Endothelial cell of umbilical vein (primary cell): Measurements from ENCODE around the gene DNAJC3. TPM values are rescaled to one million over a fixed set of nuclear protein-coding genes. Genes with fewer than 3 reads are reported as not detected.
"Not testable (repeated sequence)": the region's sequence is repeated elsewhere in the genome, so short reads cannot be mapped to it uniquely, and the experiment has no call there.

Source experiments
- BruUV-seq: library from RNA; stranded (reverse); fragments of 400-500 nt; replicated peaks from 2 replicates; lab custom pipeline; 2021; lab: Mats Ljungman, UMichigan
- CTCF ChIA-PET: fragments of 300-600, 350-600 bp; sonication (Branson Sonifier 250); formaldehyde crosslinking; loops from one replicate; lab custom pipeline; 2021; ENCODE audit warnings: antibody characterized with exemption, inconsistent platforms; lab: Charles Lee
- POLR2A ChIA-PET: fragments of 300-600, 350-600 bp; sonication (Branson Sonifier 250); formaldehyde crosslinking; loops from one replicate; lab custom pipeline; 2021; ENCODE audit warnings: antibody characterized with exemption, inconsistent platforms; lab: Charles Lee
- DNase-seq: peaks from one replicate; pipeline ENCODE4 v3.0.0-alpha.2; 2011; ENCODE audit warnings: low read depth, low spot score
- FAIRE-seq: peaks from 2 replicates; lab custom pipeline; 2011; peaks lifted over from hg19 to GRCh38; lab: Jason Lieb, UNC
- H2AFZ ChIP-seq: 2 replicates; pipeline ENCODE4 v1.6.0; 2012; ENCODE audit warnings: low read depth, low read length, control low read depth, inconsistent platforms
- H3K27ac ChIP-seq: 2 replicates; pipeline ENCODE4 v1.5.1; 2011; ENCODE audit warnings: low read depth, mild to moderate bottlenecking, control low read depth, low read length, moderate library complexity; ENCODE audit not compliant: insufficient read depth
- H3K27me3 ChIP-seq, 2 experiments: 2 replicates each; pipeline versions ENCODE4 v1.6.0 to v1.6.1; 2011; ENCODE audit warnings: low read length in 2 of 2, mixed read lengths in 1 of 2; ENCODE audit not compliant: control insufficient read depth in 2 of 2, insufficient read depth in 2 of 2
- H3K36me3 ChIP-seq, 2 experiments: 2 replicates in 1 of 2; 3 replicates in 1 of 2; pipeline ENCODE4 v1.5.1; 2011; ENCODE audit warnings: low read length in 2 of 2, mild to moderate bottlenecking in 1 of 2, moderate library complexity in 1 of 2; ENCODE audit not compliant: control insufficient read depth in 2 of 2, insufficient read depth in 2 of 2; ENCODE audit errors: extremely low read depth in 1 of 2
- H3K4me1 ChIP-seq: 3 replicates; pipeline ENCODE4 v1.5.1; 2011; ENCODE audit warnings: mild to moderate bottlenecking, low read length; ENCODE audit not compliant: control insufficient read depth, insufficient read depth; ENCODE audit errors: extremely low read depth
- H3K4me2 ChIP-seq: 2 replicates; pipeline ENCODE4 v1.6.1; 2011; ENCODE audit warnings: low read length, control low read depth, mixed read lengths; ENCODE audit not compliant: insufficient read depth
- H3K4me3 ChIP-seq, 3 experiments: fragments of 200-600 bp in 1 of 3; sonication (generic), shearing (Covaris generic) in 1 of 3; replicated peaks in 1 of 3; 2 replicates each; pipeline ENCODE4 v1.5.1; 2011 to 2016; ENCODE audit warnings: control low read depth in 3 of 3, low read length in 3 of 3, mild to moderate bottlenecking in 2 of 3, inconsistent platforms in 1 of 3, low read depth in 1 of 3, moderate library complexity in 1 of 3; ENCODE audit not compliant: insufficient read depth in 1 of 3
- H3K79me2 ChIP-seq: 2 replicates; pipeline ENCODE4 v1.6.0; 2012; ENCODE audit warnings: low read length, inconsistent platforms; ENCODE audit not compliant: control insufficient read depth, insufficient read depth
- H3K9ac ChIP-seq: replicated peaks from 2 replicates; pipeline ENCODE3; 2011; ENCODE audit warnings: low read length, control low read depth; ENCODE audit not compliant: insufficient read depth; ENCODE audit errors: extremely low read depth
- H3K9me1 ChIP-seq: replicated peaks from 3 replicates; pipeline ENCODE4 v1.6.0; 2011; ENCODE audit warnings: mild to moderate bottlenecking, low read length; ENCODE audit not compliant: control insufficient read depth, insufficient read depth; ENCODE audit errors: extremely low read depth
- H3K9me3 ChIP-seq: replicated peaks from 2 replicates; pipeline ENCODE4 v1.5.1; 2012; ENCODE audit warnings: low read length, inconsistent platforms; ENCODE audit not compliant: control insufficient read depth, insufficient read depth
- H4K20me1 ChIP-seq: replicated peaks from 2 replicates; pipeline ENCODE3; 2011; ENCODE audit warnings: mild to moderate bottlenecking, low read length; ENCODE audit not compliant: control insufficient read depth, insufficient read depth; ENCODE audit errors: extremely low read depth
- EZH2 ChIP-seq: IDR thresholded peaks from 2 replicates; pipeline ENCODE4 v1.6.1; 2012; ENCODE audit warnings: borderline replicate concordance, low read depth, mild to moderate bottlenecking, moderate library complexity, low read length, inconsistent platforms; ENCODE audit not compliant: severe bottlenecking
- FOS ChIP-seq: IDR thresholded peaks from 2 replicates; pipeline ENCODE4 v1.6.1; 2011; ENCODE audit warnings: mild to moderate bottlenecking, low read length, moderate library complexity, borderline replicate concordance; ENCODE audit not compliant: insufficient read depth
- GATA2 ChIP-seq: IDR thresholded peaks from 2 replicates; pipeline ENCODE4 v1.7.0; 2011; ENCODE audit warnings: low read depth, mild to moderate bottlenecking, moderate library complexity, mixed read lengths, low read length; ENCODE audit not compliant: insufficient read length, insufficient read depth
- JUN ChIP-seq: IDR thresholded peaks from 2 replicates; pipeline ENCODE4 v1.6.1; 2011; ENCODE audit warnings: borderline replicate concordance, low read depth; ENCODE audit not compliant: insufficient read length, insufficient read depth
- MYC ChIP-seq: IDR thresholded peaks from one replicate; pipeline ENCODE4 v1.6.1; 2011; ENCODE audit warnings: mild to moderate bottlenecking, low read depth, low read length
- POLR2A ChIP-seq: IDR thresholded peaks from 2 replicates; pipeline ENCODE4 v1.6.1; 2012; ENCODE audit warnings: low read depth, mild to moderate bottlenecking, control low read depth, low read length
- POLR2AphosphoS5 ChIP-seq: IDR thresholded peaks from 2 replicates; pipeline ENCODE4 v1.6.1; 2012; ENCODE audit warnings: low read depth, mild to moderate bottlenecking, control low read depth, low read length, moderate library complexity; ENCODE audit not compliant: insufficient read depth
- dilution Hi-C: fragments of 300-500 bp; cut with MboI; formaldehyde crosslinking; loops from one replicate; pipeline ENCODE4 v1.15.0; 2019; ENCODE audit warnings: low sequenced_read_pairs; ENCODE audit not compliant: extremely low pct_ligation_motif_present
- intact Hi-C: fragments of 100-400 bp; cut with micrococcal nuclease; formaldehyde crosslinking; loops from one replicate; pipeline ENCODE4 v1.10.0; 2022
- polyA plus RNA-seq, 4 experiments: library from polyadenylated mRNA; depleted of rRNA in 3 of 4; stranded (reverse) in 3 of 4; unstranded in 1 of 4; fragments of >200 nt; gene quantifications; 2 replicates each; pipeline versions ENCODE4 v1.2.1 to v1.2.3, GENCODE V29; 2011 to 2012; ENCODE audit warnings: missing spikeins in 1 of 4
- total RNA-seq: library from RNA; stranded (reverse); gene quantifications from 2 replicates; pipeline ENCODE4 v1.2.3, GENCODE V29; 2021
- TF ChIP-seq, protein P1 (sequence below), 2 donors: IDR thresholded peaks; 1 replicate in 1 of 2; 2 replicates in 1 of 2; pipeline ENCODE4 v1.5.1; 2011; ENCODE audit warnings: low read length in 2 of 2, mild to moderate bottlenecking in 2 of 2, moderate library complexity in 2 of 2, control low read depth in 1 of 2, inconsistent platforms in 1 of 2, low read depth in 1 of 2; ENCODE audit not compliant: insufficient read depth in 1 of 2; ENCODE audit errors: extremely low read depth in 1 of 2
- TF ChIP-seq, protein P2 (sequence below): IDR thresholded peaks from 2 replicates; pipeline ENCODE4 v1.6.1; 2011; ENCODE audit not compliant: insufficient read depth, insufficient read length

Gene DNAJC3
- total and polyA plus RNA-seq, 2 donors (not counting 3 experiments of a cell fraction or from before 2014, with no cell fraction given), result 17.0 to 51.2 TPM

DNA sequence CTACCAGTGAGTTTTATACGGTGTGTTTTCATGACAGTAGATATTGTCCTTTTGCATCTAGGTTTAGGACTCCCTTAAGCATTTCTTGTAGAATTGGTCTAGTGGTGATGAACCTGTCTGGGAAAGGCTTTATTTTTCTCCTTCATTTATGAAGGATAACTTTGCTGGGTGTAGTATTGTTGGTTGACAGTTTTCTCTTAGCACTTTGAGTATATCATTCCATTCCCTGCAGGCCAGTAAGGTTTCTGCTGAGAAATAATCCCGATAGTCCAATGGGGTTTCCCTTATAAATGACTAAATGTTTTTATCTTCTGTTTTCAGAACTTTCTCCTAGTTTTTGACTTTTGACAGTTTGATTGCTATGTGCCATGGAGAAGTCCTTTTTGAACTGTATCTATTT, 57.2 kb downstream of the DNAJC3 start:
- FAIRE-seq, result no peak
- H4K20me1 ChIP-seq, result peaks cover 2% of the 10 kb centered on the region
- dilution Hi-C loops, result no loop called here
- H3K9me3 ChIP-seq, result no peaks in the 10 kb centered on the region
- no peak for DNase-seq
- H2AFZ ChIP-seq, result no peak overlapping the region
- POLR2A ChIA-PET, result interaction anchor here (0.7 kb wide), 1 partner anchor 935 kb away, joined by 4 read pairs; no protein-coding TSS in a partner anchor
- H3K27me3 ChIP-seq, result no peaks in the 10 kb centered on the region
- CTCF ChIA-PET, result interaction anchor here (0.6 kb wide), 1 partner anchor 40 kb away, joined by 6 read pairs; no protein-coding TSS in a partner anchor
- BruUV-seq, result no TSS peak
- intact Hi-C loops, result no loop called here
- no peak overlapping the region for H3K27ac ChIP-seq
- no peak overlapping the region for H3K9ac ChIP-seq
- H3K79me2 ChIP-seq, result peaks cover 38% of the 10 kb centered on the region
- H3K4me3 ChIP-seq, result no peak overlapping the region
- peaks cover 0 to 3% of the 10 kb centered on the region in 2 experiments for H3K36me3 ChIP-seq
- TF ChIP-seq FOS (no peak), GATA2 (no peak), MYC (no peak), JUN (no peak), EZH2 (no peak), POLR2A (no peak), POLR2AphosphoS5 (no peak)
- TF ChIP-seq, protein P1, sequence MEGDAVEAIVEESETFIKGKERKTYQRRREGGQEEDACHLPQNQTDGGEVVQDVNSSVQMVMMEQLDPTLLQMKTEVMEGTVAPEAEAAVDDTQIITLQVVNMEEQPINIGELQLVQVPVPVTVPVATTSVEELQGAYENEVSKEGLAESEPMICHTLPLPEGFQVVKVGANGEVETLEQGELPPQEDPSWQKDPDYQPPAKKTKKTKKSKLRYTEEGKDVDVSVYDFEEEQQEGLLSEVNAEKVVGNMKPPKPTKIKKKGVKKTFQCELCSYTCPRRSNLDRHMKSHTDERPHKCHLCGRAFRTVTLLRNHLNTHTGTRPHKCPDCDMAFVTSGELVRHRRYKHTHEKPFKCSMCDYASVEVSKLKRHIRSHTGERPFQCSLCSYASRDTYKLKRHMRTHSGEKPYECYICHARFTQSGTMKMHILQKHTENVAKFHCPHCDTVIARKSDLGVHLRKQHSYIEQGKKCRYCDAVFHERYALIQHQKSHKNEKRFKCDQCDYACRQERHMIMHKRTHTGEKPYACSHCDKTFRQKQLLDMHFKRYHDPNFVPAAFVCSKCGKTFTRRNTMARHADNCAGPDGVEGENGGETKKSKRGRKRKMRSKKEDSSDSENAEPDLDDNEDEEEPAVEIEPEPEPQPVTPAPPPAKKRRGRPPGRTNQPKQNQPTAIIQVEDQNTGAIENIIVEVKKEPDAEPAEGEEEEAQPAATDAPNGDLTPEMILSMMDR (IDR thresholded peaks at IDR 0.05; ENCODE audit: extremely low read depth in 1 of 2, insufficient read depth in 1 of 2, low read depth in 1 of 2, low read length in 2 of 2), result no peak
- TF ChIP-seq, protein P2, sequence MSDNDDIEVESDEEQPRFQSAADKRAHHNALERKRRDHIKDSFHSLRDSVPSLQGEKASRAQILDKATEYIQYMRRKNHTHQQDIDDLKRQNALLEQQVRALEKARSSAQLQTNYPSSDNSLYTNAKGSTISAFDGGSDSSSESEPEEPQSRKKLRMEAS, result no peak
- no peak overlapping the region for H3K4me2 ChIP-seq
- no peaks in the 10 kb centered on the region for H3K4me1 ChIP-seq
- H3K9me1 ChIP-seq, result no peaks in the 10 kb centered on the region

DNA sequence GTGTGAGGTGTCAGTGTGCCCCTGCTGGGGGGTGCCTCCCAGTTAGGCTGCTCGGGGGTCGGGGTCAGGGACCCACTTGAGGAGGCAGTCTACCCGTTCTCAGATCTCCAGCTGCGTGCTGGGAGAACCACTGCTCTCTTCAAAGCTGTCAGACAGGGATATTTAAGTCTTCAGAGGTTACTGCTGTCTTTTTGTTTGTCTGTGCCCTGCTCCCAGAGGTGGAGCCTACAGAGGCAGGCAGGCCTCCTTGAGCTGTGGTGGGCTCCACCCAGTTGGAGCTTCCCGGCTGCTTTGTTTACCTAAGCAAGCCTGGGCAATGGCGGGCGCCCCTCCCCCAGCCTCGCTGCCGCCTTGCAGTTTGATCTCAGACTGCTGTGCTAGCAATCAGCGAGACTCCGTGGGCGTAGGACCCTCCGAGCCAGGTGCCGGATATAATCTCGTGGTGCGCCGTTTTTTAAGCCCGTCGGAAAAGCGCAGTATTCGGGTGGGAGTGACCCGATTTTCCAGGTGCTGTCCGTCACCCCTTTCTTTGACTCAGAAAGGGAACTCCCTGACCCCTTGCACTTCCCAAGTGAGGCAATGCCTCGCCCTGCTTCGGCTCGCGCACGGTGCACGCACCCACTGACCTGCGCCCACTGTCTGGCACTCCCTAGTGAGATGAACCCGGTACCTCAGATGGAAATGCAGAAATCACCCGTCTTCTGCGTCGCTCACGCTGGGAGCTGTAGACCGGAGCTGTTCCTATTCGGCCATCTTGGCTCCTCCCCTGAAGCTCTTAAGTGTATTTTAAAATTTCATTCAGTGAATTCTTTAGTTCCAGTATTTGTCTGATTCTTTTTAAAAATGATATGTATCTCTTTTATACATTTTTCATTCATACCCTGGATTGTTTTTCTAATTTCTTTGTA, 63.4 kb downstream of the DNAJC3 start:
- H3K9me3 ChIP-seq, H3K27me3 ChIP-seq, CTCF ChIA-PET, H3K4me2 ChIP-seq, H3K4me1 ChIP-seq, FAIRE-seq, intact Hi-C loops, BruUV-seq, H3K4me3 ChIP-seq, H3K36me3 ChIP-seq, dilution Hi-C loops, H3K9ac ChIP-seq, H2AFZ ChIP-seq, DNase-seq, H3K27ac ChIP-seq, H4K20me1 ChIP-seq, H3K9me1 ChIP-seq, POLR2A ChIA-PET: not testable (repeated sequence)
- H3K79me2 ChIP-seq, result peaks cover 22% of the 10 kb centered on the region
